Measurements from ENCODE around the gene EPHA8.

Gene EPHA8

DNA sequence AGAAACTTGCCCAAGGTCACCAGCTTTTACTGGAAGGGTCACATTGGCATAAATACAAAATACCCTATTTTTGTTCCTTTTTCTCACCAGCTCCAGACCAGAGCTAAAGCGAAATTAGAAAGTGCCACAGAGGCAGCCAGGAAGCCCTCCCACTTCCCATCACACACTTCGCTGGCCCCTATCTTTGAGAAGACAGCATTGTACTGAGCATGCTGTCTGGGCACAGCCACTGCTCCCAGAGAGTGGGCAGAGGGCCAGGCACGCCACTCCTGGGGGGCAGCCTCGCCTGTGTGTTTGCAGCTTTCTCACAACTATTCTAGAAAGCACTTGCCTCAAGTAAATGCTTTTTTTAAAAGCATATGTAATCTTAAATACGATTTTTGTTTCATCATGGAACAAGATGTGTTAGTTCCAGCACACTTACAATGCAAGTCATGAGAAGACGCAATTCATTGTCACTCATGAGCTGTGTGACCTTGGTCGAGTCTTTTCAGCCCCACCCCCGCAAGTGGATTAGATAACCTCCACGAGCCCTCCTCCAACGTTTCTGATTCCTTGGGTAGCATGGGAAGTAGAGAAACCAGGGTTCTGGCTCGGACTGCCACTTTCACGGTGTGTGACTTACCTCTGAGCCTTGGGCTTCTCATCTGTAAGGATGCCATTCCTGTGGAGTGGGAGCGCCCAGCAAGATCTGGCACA lies 25.7 kb upstream of the EPHA8 start:
- no peak for DNase-seq

DNA sequence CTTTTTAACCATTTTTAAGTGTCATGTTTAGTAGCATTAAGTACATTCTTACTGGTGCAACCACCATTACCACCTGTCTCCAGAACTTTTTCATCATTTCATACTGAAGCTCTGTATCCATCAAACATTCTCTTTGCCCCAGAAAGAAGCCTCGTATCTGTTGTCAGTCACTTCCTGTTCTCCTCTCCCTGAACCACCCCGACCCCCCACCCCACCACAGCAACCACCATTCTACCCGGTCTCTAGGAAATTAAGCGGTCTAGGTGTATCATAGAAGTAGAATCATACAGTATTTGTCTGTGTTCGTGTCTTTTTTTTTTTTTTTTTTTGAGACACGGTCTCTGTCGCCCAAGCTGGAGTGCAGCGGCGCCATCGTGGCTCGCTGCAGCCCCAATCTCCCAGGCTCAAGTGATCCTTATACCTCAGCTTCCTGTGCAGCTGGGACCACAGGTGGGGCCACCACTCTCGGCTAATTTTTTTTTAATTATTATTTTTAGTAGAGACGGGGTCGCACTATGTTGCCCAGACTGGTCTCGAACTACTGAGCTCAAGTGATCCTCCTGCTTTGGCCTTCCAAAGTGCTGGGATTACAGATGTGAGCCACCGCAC lies 23.7 kb upstream of the EPHA8 start:
- no peak for DNase-seq

DNA sequence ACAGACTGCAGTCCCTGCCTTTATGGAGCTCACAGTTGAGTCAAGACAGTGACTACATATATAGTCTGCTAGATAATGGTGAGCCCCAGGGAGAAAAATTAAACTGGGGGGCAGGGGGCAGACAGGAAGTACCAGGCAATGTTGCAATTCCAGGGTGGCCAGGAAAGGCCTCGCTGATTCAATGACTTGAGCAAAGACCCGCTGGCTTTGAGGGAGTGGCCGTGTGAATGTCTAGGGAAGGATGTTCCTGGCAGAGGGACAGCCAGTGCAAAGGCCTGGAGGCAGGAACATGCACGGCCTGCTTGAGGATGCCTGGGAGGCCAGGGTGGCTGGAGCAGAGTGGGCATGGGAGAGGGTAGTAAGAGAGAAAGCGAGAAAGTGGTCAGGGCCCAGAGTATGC lies 23.0 kb upstream of the EPHA8 start:
- DNase-seq, result no peak

DNA sequence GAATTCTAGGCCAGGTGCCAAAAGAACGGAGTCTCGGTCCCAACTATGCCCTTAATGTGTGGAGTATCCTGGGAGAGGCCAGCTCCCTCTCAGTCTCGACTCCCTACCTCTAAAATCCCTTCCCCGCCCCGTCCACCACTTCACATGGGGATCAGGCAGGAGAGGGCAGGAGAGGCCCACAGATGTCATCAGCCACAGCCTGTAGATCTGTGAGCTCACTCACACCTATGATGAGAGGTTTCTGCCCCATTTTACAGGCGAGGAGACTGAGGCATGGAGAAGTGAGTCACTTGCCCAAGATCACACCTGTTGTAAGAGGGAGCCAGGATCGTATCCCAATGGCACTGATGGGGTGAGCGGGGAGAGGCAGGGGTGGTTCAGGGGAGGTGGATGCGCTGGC lies 20.4 kb upstream of the EPHA8 start:
- no peak for DNase-seq

DNA sequence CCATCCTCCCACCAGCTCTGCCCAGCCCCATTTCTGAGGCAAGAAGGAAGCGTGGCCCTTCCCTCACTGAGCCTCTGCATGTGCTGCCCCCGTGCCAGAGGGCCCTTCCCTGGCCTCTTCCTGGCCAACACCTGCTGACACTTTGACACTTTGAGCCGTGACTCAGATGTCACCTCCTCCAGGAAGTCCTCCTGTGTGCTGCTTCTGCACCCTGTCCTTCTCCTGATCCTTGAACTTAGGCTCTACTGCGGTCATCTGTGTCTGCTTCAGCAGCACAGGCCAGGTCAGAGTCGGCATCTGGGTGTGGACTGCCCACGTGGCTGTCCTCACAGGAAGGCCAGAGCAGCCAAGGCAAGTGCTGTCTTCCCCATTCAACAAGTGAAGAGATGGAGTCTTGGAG lies 19.6 kb upstream of the EPHA8 start:
- DNase-seq, result no peak

DNA sequence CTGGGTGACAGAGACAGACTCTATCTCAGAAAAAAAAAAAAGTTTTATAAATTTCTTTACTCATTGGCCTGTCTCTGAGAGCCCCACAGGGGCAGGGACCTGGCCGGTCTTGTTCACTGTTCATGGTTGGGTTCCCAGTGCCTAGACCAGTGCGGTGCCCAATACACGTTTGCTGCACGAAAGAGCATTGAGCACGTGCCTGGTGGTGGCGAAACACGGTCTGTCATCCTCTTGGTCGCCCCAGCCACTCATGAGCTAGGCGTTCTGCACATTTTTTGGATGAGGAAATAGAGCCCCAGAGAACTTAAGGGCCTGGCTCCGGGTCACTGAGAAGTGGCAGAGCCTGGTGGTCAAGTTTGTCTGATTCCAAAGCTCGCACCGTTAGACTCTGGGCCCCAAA lies 18.7 kb upstream of the EPHA8 start:
- DNase-seq, result no peak

DNA sequence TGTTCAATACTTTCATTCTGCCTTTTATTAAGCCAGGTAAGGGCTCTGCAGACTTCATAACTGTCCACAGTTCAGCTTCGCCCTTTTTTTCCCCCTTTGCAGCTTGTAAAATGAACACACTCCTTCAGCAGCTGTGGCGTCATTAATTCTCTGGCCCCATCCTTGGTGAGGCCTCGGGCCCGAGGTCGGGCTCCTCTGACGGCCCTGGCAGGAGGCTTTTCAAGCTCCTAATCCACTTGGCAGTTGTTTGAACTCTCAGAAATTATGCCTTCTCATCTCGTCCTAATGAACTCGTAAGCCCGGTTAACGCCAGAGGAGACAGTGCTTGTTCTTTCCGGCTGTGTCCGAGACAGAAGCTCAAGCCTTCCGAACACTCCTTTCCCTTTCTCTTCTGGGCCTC lies 18.1 kb upstream of the EPHA8 start:
- no peak for DNase-seq

DNA sequence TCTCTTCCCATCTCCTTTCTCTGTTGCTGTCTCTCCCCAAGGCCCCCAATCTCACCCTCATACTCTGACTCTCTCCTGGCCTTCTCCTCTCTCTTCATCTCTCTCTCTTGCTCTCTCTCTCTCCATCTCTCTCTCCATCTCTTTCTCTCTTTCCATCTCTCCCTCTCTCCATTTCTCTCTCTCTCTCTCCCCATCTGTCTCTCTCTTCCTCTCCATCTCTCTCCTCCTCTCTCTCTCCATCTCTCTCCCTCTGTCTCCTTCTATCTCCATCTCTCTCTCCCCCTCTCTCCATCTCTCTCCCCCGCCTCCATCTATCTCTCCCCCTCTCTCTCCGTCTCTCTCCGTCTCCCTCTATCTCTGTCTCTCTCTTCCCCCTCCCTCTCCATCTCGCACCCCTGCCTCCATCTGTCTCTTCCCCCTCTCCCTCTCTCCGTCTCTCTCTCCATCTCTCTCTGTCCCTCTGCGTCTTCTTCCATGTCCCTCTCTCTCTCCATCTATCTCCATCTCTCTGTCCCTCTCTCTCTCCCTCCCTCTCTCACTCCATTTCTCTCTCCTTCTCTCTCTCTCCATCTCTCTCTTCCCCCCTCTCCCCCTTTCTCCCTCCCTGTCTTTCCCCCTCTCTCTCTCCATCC lies 16.0 kb upstream of the EPHA8 start:
- DNase-seq, result no peak

DNA sequence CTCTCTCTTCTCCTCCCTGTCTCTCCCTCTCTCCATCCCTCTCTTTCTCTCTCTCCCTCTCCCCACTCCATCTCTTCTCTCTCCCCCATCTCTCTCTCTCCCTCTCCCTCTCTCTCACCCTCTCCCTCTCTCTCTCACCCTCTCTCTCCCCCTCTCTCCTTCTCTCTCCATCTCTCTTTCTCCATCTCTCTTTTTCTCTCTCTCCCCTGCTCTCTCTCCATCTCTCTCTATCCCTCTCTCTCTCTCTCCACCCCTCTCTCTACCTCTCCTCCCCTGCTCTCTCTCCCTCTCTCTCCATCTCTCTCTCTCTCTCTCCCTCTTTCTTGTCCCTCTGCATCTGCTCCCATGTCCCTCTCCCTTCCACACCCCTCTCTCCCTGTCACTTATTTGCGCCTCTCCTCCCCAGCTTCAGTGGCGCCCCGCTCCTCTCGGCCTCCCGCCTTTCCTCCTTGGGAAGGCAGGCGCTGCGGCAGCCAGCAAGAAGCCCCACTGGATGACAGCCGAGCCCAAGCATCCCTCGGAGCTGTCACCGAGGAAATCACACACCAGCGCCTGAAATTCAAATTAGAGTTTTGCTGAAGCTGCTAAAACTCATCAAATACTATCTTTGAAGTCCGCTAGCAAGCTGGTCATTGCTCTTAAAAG lies 15.3 kb upstream of the EPHA8 start:
- DNase-seq, result no peak

DNA sequence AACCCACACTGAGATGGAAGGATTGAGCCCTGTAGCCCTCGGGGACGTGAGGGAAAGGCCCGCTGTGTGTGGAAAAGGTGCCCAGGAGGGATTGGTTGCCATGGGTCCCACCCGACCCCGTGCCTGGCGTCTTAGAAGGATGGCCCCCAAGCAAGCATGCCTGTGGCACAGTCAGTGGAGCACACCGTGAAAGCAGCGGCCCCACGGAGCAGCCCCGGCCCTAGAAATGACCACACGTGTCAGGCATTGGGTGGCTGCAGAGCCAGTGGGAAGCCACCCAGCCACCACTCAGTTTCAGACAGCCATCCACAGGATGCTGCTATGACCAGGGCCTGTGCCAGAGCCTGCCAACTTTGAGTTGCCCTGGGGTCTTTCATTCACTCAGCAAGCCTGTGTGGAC lies 13.3 kb upstream of the EPHA8 start:
- no peak for DNase-seq

DNA sequence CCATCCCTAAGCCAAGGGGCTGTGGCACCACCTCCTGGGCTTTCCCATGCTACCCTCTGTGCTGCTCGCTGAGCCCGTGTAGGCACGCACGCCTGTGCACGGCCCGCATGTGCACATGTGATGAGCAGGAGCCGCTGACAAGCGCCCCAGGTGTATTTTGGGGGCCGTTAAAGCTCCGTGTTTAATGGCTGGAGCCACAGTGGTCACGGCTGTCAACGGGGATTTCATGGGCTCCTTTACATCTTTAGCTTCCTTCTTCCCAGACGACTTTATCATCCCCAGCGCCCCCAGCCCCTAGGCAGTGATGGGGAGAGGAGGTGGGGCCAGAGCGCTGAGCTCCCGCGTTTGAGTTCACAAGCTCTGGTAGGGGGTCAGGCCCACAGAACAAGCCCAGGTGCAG lies 11.7 kb upstream of the EPHA8 start:
- DNase-seq, result no peak

DNA sequence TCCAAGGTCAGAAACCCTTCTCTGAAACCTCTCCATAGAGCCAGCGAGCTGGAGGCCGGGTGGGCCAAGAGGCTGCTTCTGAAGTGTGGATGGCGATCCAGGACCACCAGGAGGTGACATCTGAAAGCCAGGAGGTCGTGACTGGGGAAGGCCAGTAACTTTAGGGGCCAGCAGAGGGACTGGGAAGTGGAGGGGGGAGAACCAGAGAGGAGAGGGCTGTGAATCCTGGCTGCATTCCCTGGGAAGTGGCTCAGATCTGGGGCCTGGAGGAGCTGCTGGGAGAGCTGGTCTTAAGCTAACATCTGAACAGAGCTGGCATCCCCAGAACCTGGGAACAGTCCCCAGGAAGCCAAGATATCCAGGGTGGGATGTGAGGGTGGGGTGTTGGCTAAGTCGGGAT lies 11.3 kb upstream of the EPHA8 start:
- DNase-seq, result no peak

DNA sequence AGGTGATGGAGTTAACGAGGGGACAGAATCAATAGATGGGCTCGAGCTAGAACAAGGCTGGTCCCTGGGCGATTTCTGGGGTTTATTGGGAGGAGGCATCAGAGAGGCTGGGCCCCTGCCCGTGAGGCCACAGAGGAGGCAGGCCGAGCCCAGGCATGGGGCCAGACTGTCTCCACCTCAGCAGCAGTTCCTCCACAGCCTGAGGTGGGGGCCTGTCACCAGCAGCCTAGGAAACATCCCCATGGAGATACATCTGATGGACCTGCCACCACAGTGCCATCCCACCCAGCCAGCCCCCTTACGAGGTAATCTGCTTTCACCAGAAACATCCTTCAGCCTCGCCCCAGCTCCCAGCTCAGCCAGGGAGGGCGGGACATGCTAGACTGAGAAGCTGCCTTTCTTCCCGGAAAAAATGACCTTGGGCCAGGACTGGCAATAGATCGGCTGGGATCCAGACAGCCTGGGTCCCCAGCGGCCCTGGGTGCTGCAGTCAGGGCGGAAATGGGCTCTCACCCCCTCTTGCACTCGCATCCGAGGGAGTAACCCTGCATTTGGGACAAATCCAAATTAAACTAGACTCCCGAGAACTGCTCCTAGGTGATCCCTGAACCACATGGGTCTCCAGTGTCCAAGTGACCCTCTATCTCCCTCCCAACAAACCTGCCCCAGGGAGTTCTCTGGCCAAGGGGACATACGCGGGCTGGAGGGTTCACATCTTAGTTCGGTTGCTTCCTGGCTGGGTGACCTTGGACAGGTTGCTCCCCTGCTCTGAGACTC lies 10.0 kb upstream of the EPHA8 start:
- DNase-seq, result no peak

DNA sequence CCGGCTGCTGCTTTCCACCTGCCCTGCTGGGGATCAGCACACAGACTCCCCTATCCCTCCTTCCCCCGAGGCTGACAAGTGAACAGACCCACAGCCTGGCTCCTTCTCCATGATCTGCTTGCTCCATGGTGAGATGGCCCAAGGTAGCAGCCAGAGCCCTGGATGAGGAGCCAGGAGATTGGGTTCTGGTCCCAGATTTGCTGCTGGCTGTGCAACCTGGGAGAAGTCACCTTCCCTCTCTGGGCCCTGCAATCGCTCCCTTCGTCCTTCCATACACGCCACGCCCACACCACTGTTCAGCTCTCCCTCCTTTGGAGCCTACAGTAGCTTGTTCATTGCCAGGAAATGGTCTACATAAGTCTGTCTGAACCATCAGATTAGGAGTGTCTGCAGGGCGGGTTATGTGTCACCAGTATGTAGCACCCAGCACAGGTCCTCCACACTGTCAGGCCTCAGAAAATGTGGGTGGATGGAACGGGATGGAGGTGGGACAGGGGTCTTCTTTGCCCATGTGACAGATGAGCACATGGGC lies 9.2 kb upstream of the EPHA8 start:
- DNase-seq, result no peak

DNA sequence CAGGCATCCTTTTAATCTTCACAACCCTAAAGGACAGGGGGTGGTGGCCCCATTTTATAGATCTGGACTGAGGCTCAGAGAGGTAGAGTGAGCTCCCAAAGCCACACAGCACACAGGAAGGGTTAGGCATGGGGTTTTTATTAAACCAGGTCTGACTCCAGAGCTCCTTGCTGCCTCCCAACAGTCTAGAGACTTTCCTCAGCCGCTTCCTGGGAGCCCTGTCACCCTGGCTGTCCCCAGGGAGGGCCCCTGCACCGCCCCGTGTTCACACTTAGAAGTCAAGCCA lies 8.0 kb upstream of the EPHA8 start:
- DNase-seq, result no peak

DNA sequence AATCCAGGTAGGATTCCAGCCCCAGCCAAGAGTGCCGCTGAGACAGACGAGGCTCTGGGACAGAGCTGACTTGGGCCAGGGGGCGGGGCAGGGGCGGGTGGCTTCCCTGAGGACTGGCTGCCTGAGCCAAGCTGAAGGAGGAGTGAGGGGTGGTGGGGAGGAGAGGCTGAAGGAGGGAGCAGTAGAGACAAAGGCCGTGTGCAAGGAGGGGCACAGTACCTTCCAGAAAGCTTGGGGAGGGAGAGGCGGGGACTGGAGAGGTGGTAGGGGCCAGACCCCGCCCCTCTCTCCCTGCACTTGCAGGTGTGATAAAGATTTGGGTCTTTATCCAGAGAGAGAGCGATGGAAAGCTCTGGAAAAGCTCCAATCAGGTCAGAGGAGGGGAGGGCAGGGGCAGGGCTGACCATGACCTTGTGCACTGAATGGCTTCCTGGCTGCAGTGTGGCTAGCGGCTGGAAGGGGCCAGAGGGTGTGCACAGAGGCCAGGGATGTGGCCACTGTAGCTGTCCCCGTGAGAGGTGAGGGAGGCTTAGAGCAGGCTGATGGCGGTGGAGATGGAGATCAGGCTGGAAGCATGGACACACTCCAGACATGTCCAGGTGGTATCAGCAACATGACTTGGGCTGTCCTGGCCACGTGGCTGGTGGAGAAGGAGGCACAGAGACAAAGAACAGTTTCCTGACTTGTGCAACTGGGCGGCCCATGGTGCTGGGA lies 6.7 kb upstream of the EPHA8 start:
- no peak for DNase-seq

DNA sequence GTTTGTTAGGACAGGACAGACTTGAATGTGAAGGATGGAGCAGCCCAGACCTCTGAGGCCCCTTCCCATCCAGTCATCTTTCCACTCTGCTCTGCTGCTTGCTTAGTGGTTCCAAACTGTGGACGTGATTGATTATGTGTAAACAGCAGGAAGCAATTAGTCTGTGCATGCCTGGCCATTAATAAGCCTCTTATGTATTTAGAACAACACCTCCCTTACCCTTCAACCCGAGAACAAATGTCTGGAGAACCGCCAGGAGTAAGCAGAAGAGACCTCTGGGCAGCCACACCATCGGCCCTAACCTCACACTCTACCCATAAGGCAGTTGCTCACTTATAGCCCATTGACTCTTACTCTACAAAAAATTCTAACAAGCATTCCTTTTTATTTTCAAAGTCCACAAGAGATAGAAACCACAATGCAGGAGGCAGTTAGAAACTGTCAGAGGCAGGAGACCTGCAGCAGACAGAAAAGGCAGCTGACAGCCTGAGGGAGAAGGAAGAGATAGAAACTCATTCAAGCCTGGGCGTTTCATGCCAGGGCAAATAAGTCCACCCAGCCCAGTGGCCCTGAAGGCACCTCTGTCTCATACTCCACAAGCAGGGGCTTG lies 5.8 kb upstream of the EPHA8 start:
- DNase-seq, result no peak

DNA sequence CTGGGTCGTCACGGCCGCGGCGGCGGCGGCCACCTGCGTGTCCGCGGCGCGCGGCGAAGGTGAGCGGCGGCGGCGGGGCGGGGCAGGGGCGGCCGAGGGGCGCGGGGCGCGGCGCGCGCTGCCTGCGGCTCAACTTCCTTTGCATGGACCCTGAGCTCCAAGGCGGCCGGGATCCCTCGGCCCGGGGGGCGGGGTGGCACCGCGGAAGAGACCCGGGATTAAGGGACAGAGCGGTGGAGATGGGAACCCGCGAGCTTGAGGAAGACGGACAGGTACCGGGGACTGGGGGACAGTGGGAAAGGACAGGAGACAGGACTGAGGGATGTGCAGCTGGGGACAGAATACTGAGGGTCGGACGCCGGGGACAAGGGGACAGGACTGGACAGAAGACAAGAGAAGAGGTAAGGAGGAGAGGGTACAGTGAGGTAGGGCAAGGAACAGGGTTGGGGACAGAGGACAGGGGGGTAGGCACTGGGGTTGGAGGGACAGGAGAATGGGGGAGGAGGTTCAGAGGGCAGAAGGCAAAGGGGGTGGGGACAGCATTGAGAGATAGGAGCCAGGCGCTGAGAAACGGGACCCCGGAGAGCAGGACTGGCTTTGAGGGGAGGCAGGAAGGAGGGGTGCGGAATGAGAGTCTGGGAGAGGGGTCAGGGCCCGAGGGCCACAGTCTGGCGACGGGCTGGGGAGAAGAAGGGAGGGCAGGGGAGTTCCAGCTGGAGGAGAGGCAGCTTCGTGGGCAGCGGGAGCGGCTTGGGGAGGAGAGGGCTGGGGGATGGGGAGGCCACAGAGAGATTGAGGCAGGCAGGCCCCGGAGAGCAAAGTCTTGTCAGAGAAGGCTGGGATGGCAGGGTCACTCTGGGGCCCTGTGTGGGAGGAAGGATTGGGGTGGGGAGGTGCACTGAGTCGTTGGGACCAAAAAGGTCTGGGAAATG lies 648 bp downstream of the EPHA8 start:
- DNase-seq, result no peak

DNA sequence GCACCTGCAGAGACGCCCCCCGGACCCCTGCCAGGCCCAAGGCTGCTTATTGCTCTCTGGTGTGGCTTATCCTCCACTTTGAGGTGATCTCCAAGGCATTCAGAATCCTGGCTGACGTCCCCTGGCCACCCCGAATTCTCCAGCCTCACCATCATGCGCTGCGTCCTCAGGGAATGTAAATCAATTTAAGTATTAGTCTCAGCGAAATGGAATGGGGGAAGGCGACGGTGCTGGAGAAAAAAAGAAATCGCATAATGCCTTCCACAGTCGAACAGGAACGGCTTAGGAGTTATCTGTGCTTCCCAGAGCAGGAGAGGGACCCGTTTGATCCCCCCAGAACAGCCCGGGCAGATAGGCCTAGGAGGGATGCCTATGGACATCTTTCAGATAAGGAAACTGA lies 2.9 kb downstream of the EPHA8 start:
- DNase-seq, result no peak

DNA sequence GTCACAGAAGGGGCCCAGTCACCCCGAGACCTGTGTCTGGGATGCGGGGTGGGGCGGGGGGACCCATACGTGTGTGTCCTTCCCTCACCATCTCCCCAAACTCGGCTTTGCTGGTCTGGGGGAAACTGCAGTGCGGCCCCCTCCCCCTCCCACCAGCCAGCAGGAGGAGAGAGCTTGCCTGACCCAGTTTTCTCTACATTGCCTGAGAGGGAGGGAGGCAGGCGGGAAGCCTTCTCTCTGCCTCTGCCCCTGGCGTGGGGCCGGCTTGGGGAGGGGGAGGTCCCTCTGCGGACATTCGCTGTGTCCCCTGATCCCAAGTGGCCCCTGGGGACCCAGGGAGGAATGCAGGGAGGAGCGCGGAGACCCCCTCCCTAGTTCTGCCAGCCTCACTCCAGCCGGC lies 3.9 kb downstream of the EPHA8 start:
- no peak for DNase-seq

DNA sequence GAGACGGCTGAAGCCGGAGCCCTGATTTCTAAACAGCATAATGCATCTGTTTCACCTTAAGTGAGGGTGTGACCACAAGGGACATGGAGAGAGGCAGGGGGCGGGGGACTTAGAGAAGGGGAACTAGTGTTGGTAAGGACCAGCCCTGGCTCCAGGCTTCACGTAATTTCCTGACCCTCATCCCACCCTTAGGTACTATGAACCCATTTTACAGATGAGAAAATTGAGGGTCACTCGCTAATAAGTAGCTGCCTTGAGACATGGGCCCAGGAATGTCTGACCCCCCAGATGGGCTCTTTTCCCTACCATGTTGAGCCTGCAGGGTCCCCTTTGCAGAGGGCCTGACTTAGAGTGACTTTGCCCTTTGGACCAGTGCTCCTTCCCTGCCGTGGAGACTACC lies 4.7 kb downstream of the EPHA8 start:
- DNase-seq, result no peak

Measured in CD4-positive, alpha-beta T cell treated with Interleukin-12 subunit alpha and Interleukin-12 subunit beta, for 1 hour (primary cell).